Body of pancreas (tissue), 4 donors: ENCODE measurements around the gene FUT8. TPM values are rescaled to one million over a fixed set of nuclear protein-coding genes. Genes with fewer than 3 reads are reported as not detected.
A peak's percentile ranks its signal among the peaks of the same experiment; 100 is the strongest.

Source experiments
- ATAC-seq: fragments of 150-250 bp; one replicate; pipeline ENCODE4 v1.9.1; 2016
- DNase-seq, 4 donors: peaks; one replicate each; pipeline ENCODE4 v3.0.0-alpha.2; 2019
- H3K27ac ChIP-seq, 4 donors: fragments of 200-600 bp; sonication (generic); 1 replicate in 3 of 4; 2 replicates in 1 of 4; pipeline versions ENCODE4 v1.5.1 to v1.6.1; 2016 to 2019; ENCODE audit warnings: mild to moderate bottlenecking in 1 of 4, mixed read lengths in 1 of 4, moderate library complexity in 1 of 4
- H3K27me3 ChIP-seq, 2 donors: fragments of 200-600 bp; sonication (generic); one replicate each; pipeline ENCODE4 v1.6.0; 2016; ENCODE audit warnings: mild to moderate bottlenecking in 1 of 2
- H3K36me3 ChIP-seq, 2 donors: fragments of 200-600 bp; sonication (generic); replicated peaks in 1 of 2; 2 replicates each; pipeline ENCODE4 v1.5.1; 2016; ENCODE audit warnings: low read depth in 2 of 2; ENCODE audit not compliant: insufficient read depth in 1 of 2
- H3K4me1 ChIP-seq: fragments of 200-600 bp; sonication (generic); one replicate; pipeline ENCODE4 v1.6.0; 2016
- H3K4me3 ChIP-seq, 2 donors: fragments of 200-600 bp; sonication (generic); 1 replicate in 1 of 2; 2 replicates in 1 of 2; pipeline ENCODE4 v1.5.1; 2016 to 2019
- H3K9me3 ChIP-seq, 3 donors: fragments of 200-600 bp; sonication (generic); 1 replicate in 2 of 3; 2 replicates in 1 of 3; pipeline ENCODE4 v1.5.1; 2016
- CTCF ChIP-seq, 7 experiments: fragments of 450-650 bp in 4 of 7; fragments of 200-600 bp in 3 of 7; sonication (generic) in 3 of 7; IDR thresholded peaks; one replicate each; pipeline ENCODE4 v1.5.1; 2016 to 2019; ENCODE audit warnings: antibody characterized with exemption in 7 of 7
- POLR2A ChIP-seq, 3 donors: fragments of 450-650 bp; IDR thresholded peaks; one replicate each; pipeline ENCODE4 v1.6.1; 2016; ENCODE audit warnings: antibody characterized with exemption in 3 of 3, mild to moderate bottlenecking in 2 of 3
- WGBS, 2 donors: methylation state at CpG; one replicate each; pipeline ENCODE4 v1.1.5; 2017; 5-methylcytosine and 5-hydroxymethylcytosine counted together
- intact Hi-C: fragments of 100-400 bp; cut with DNase I; formaldehyde crosslinking; loops from one replicate; pipeline ENCODE4 v1.15.1; 2023
- total RNA-seq, 2 donors: library from RNA; depleted of rRNA; stranded (reverse); fragments of >200 nt; gene quantifications; one replicate each; pipeline ENCODE4 v1.1.0, GENCODE V29; 2016

FUT8 gene
- total RNA-seq, 2 donors from 2014 or later = 31.1 to 33.0 TPM

GRCh38 chr14:65449647-65450046 lies 37.1 kb downstream of the FUT8 start:
- 90 to 96% methylated on average over 1 of the region's 1 CpG for WGBS, 2 donors
- DNase-seq (no peak), ATAC-seq (no peak)
- peaks cover 8% of the 10 kb centered on the region for H3K4me1 ChIP-seq
- H3K36me3 ChIP-seq = no peaks in the 10 kb centered on the region
- intact Hi-C loops = no loop called here
- H3K27me3 ChIP-seq = no peaks in the 10 kb centered on the region
- no peak overlapping the region for H3K27ac ChIP-seq
- no peak overlapping the region for H3K4me3 ChIP-seq
- TF ChIP-seq POLR2A (IDR thresholded peaks at IDR 0.05) = no peak
- H3K9me3 ChIP-seq = no peaks in the 10 kb centered on the region

GRCh38 chr14:65453807-65454480 lies 41.4 kb downstream of the FUT8 start:
- Histone ChIP-seq H3K4me3 (no peak overlapping the region), H3K9me3 (no peaks in the 10 kb centered on the region), H3K27me3 (no peaks in the 10 kb centered on the region), H3K4me1 (peaks cover 8% of the 10 kb centered on the region), H3K36me3 (no peaks in the 10 kb centered on the region), H3K27ac (no peak overlapping the region)
- TF ChIP-seq POLR2A (IDR thresholded peaks at IDR 0.05) = no peak
- no peak for TF ChIP-seq CTCF (IDR thresholded peaks at IDR 0.05)
- WGBS, 2 donors = 98 to 100% methylated on average over 3 of the region's 3 CpGs
- ATAC-seq (no peak), DNase-seq (peak in 1 of 4 donors; percentile 13)
- intact Hi-C loops = no loop called here

GRCh38 chr14:65456247-65456646 lies 43.7 kb downstream of the FUT8 start:
- ATAC-seq (no peak), DNase-seq (no peak)
- TF ChIP-seq POLR2A (IDR thresholded peaks at IDR 0.05) (no peak), CTCF (IDR thresholded peaks at IDR 0.05) (no peak)
- intact Hi-C loops = no loop called here
- H3K4me3 ChIP-seq = no peak overlapping the region
- H3K27ac ChIP-seq = no peak overlapping the region
- H3K4me1 ChIP-seq = peaks cover 8% of the 10 kb centered on the region
- no peaks in the 10 kb centered on the region for H3K27me3 ChIP-seq
- 100% methylated on average over 1 of the region's 1 CpG for WGBS, 2 donors
- no peaks in the 10 kb centered on the region for H3K9me3 ChIP-seq
- no peaks in the 10 kb centered on the region for H3K36me3 ChIP-seq

- Histone ChIP-seq H3K27me3 (no peaks in the 10 kb centered on the region), H3K27ac (no peak overlapping the region), H3K4me3 (no peak overlapping the region), H3K9me3 (no peaks in the 10 kb centered on the region), H3K4me1 (no peaks in the 10 kb centered on the region), H3K36me3 (no peaks in the 10 kb centered on the region)
- TF ChIP-seq POLR2A (IDR thresholded peaks at IDR 0.05) (no peak), CTCF (IDR thresholded peaks at IDR 0.05) (no peak)
- ATAC-seq = no peak
- no peak for DNase-seq
- 77 to 90% methylated on average over 2 of the region's 2 CpGs for WGBS, 2 donors
- intact Hi-C loops = no loop called here
These were observed 49.2 kb downstream of the FUT8 start for GRCh38 chr14:65461730-65462129.

GRCh38 chr14:65462411-65462810 lies 49.9 kb downstream of the FUT8 start:
- intact Hi-C loops = no loop called here
- DNase-seq (no peak), ATAC-seq (no peak)
- no peaks in the 10 kb centered on the region for H3K4me1 ChIP-seq
- H3K4me3 ChIP-seq = no peak overlapping the region
- no peaks in the 10 kb centered on the region for H3K9me3 ChIP-seq
- H3K27me3 ChIP-seq = no peaks in the 10 kb centered on the region
- 79 to 81% methylated on average over 3 of the region's 3 CpGs for WGBS, 2 donors
- TF ChIP-seq CTCF (IDR thresholded peaks at IDR 0.05) = no peak
- TF ChIP-seq POLR2A (IDR thresholded peaks at IDR 0.05) = no peak
- H3K27ac ChIP-seq = no peak overlapping the region
- H3K36me3 ChIP-seq = no peaks in the 10 kb centered on the region
